Lower leg skin (tissue), 3 donors: ENCODE results near the gene ALG9.

ENCODE experiments used
- POLR2A ChIP-seq, 2 donors: fragments of 450-650 bp; IDR thresholded peaks; one replicate each; pipeline ENCODE4 v1.6.1; 2016 to 2017; ENCODE audit warnings: antibody characterized with exemption in 2 of 2, mild to moderate bottlenecking in 1 of 2, moderate library complexity in 1 of 2
- TF ChIP-seq, protein P1 (sequence below), 3 donors: fragments of 450-650 bp; IDR thresholded peaks; one replicate each; pipeline ENCODE4 v1.5.1; 2016; ENCODE audit warnings: antibody characterized with exemption in 3 of 3, mild to moderate bottlenecking in 3 of 3, moderate library complexity in 2 of 3

DNA sequence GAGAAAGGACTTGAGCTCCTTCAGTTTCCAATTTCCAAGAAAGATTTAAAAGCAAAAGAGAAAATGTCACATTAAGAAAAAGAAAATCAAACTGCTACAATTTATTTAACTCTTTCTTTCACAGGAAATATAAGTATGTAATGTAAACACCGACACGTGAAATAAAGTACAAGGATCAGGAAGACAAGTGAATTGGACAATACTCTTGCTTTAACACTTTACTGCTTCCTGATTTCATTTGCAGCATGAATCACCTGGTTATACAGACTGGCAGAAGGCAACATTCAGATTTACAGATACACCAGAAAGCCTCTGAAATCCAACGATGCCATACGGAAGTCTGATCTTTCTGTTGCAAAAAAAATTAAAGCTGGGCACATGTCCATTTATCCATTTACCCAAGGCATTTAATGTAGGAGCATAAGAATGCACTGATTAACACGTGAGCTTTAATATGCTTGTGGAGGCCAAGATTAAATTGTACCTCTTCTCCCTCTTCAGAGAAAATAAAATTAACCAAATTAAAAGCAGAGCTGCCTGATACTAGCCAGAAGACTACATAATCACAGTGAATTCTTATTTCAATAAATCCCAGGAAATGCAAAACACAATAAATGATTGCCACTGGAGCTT lies 89.2 kb downstream of the ALG9 start:
- TF ChIP-seq, protein P1, sequence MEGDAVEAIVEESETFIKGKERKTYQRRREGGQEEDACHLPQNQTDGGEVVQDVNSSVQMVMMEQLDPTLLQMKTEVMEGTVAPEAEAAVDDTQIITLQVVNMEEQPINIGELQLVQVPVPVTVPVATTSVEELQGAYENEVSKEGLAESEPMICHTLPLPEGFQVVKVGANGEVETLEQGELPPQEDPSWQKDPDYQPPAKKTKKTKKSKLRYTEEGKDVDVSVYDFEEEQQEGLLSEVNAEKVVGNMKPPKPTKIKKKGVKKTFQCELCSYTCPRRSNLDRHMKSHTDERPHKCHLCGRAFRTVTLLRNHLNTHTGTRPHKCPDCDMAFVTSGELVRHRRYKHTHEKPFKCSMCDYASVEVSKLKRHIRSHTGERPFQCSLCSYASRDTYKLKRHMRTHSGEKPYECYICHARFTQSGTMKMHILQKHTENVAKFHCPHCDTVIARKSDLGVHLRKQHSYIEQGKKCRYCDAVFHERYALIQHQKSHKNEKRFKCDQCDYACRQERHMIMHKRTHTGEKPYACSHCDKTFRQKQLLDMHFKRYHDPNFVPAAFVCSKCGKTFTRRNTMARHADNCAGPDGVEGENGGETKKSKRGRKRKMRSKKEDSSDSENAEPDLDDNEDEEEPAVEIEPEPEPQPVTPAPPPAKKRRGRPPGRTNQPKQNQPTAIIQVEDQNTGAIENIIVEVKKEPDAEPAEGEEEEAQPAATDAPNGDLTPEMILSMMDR (IDR thresholded peaks at IDR 0.05): no peak
- no peak for TF ChIP-seq POLR2A (IDR thresholded peaks at IDR 0.05)
